Measurements from ENCODE around the gene C22orf39. TPM values are rescaled to one million over a fixed set of nuclear protein-coding genes. Genes with fewer than 3 reads are reported as not detected.

C22orf39 gene
- total RNA-seq, 2 experiments from 2014 or later, result 52.1 to 64.8 TPM

DNA sequence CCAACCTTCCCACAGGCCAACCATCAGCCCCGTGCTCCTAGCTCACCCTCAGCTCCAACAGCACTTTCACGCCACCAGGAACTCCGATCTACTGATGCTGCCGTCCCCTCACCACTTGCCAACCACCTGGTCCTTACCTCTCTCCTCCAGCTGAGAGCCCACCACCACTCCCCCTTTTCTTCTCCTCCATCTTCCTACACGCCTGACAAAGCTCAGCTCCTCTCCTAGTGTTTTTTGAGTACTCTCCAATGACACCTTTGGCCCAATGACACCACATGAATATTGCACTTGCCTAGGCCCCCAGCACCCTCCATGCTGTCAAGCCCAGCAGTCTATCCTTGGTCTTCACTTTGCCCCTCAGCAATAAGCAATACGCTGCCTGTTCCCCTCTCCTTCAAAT is 46.6 kb downstream of the C22orf39 start:
- H3K9me3 ChIP-seq (ENCODE audit: low read length), result no peaks in the 10 kb centered on the region
- H3K79me2 ChIP-seq (ENCODE audit: insufficient read depth, low read depth, low read length), result no peaks in the 10 kb centered on the region
- peaks cover 8% of the 10 kb centered on the region for H3K4me1 ChIP-seq (ENCODE audit: insufficient read depth, low read length, poor library complexity, severe bottlenecking)
- H4K20me1 ChIP-seq (ENCODE audit: insufficient read depth, low read length), result no peaks in the 10 kb centered on the region
- no peak overlapping the region for H2AFZ ChIP-seq (ENCODE audit: low read length)
- POLR2A ChIA-PET, result no interaction called here
- BruUV-seq (replicated peaks), result no TSS peak
- H3K27ac ChIP-seq (ENCODE audit: low read depth, low read length, poor library complexity, severe bottlenecking), result no peak overlapping the region
- DNase-seq (ENCODE audit: low spot score), result no peak
- no peak overlapping the region for H3K4me3 ChIP-seq (ENCODE audit: low read depth, low read length, poor library complexity, severe bottlenecking)
- intact Hi-C loops (cut with micrococcal nuclease; ENCODE audit: unreplicated experiment), result no loop called here
- TF ChIP-seq, protein P1, sequence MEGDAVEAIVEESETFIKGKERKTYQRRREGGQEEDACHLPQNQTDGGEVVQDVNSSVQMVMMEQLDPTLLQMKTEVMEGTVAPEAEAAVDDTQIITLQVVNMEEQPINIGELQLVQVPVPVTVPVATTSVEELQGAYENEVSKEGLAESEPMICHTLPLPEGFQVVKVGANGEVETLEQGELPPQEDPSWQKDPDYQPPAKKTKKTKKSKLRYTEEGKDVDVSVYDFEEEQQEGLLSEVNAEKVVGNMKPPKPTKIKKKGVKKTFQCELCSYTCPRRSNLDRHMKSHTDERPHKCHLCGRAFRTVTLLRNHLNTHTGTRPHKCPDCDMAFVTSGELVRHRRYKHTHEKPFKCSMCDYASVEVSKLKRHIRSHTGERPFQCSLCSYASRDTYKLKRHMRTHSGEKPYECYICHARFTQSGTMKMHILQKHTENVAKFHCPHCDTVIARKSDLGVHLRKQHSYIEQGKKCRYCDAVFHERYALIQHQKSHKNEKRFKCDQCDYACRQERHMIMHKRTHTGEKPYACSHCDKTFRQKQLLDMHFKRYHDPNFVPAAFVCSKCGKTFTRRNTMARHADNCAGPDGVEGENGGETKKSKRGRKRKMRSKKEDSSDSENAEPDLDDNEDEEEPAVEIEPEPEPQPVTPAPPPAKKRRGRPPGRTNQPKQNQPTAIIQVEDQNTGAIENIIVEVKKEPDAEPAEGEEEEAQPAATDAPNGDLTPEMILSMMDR (conservative IDR thresholded peaks at IDR 0.05; ENCODE audit: low read length), result no peak
- TF ChIP-seq EZH2phosphoT487 (IDR thresholded peaks at IDR 0.05; ENCODE audit: borderline replicate concordance, low read depth, low read length), result no peak
- peaks cover 88% of the 10 kb centered on the region for H3K36me3 ChIP-seq (ENCODE audit: insufficient read depth, low read length)
- no peaks in the 10 kb centered on the region for H3K9me2 ChIP-seq (ENCODE audit: insufficient read depth, low read length)
- no peak overlapping the region for H3K4me2 ChIP-seq (ENCODE audit: low read length)
- CTCF ChIA-PET (ENCODE audit: unreplicated experiment), result no interaction called here

DNA sequence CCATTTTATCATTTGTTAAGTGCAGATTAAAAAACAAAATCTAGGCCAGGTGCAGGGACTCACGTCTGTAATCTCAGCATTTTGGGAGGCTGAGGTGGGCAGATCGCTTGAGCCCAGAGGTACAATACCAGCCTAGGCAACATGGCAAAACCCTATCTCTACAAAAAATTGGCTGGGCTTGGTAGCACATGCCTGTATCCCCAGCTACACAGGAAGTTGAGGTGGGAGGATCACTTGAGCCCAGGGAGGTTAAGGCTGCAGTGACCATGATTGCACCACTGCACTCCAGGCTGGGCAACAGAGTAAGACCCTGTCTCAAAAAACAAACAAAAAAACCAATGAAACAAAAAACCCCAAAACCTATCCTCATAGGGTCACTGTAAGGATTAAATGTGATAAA is 48.9 kb downstream of the C22orf39 start:
- Histone ChIP-seq H3K4me3 (ENCODE audit: low read depth, low read length, poor library complexity, severe bottlenecking) (no peak overlapping the region), H3K4me2 (ENCODE audit: low read length) (no peak overlapping the region), H3K9me3 (ENCODE audit: low read length) (no peaks in the 10 kb centered on the region), H4K20me1 (ENCODE audit: insufficient read depth, low read length) (no peaks in the 10 kb centered on the region), H2AFZ (ENCODE audit: low read length) (no peak overlapping the region), H3K4me1 (ENCODE audit: insufficient read depth, low read length, poor library complexity, severe bottlenecking) (no peaks in the 10 kb centered on the region), H3K79me2 (ENCODE audit: insufficient read depth, low read depth, low read length) (no peaks in the 10 kb centered on the region), H3K9me2 (ENCODE audit: insufficient read depth, low read length) (no peaks in the 10 kb centered on the region), H3K27ac (ENCODE audit: low read depth, low read length, poor library complexity, severe bottlenecking) (no peak overlapping the region), H3K36me3 (ENCODE audit: insufficient read depth, low read length) (peaks cover 91% of the 10 kb centered on the region)
- intact Hi-C loops (cut with micrococcal nuclease; ENCODE audit: unreplicated experiment), result no loop called here
- no TSS peak for BruUV-seq (replicated peaks)
- no peak for DNase-seq (ENCODE audit: low spot score)
- TF ChIP-seq, protein P1 (conservative IDR thresholded peaks at IDR 0.05; ENCODE audit: low read length), result no peak
- no peak for TF ChIP-seq EZH2phosphoT487 (IDR thresholded peaks at IDR 0.05; ENCODE audit: borderline replicate concordance, low read depth, low read length)
- ChIA-PET CTCF (ENCODE audit: unreplicated experiment) (no interaction called here), POLR2A (no interaction called here)

DNA sequence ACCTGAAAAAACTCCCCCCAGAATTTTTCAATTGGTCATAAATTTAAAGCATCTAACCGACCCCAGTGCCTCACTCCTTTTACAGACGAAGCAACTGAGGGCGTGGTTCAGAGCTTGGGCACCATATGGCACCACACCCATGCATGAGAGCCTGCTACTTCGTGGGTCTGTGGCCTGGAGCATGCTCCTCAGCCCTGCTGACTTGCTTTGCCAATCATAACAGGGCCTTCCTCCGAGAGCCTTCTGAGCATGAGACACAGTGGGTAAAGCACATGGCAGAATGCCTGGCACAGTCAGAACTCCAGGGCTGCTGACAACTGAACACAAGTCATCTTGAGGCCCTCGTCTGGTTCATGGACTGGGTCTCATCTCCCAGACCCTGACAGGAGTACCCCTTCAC is 49.3 kb downstream of the C22orf39 start:
- Histone ChIP-seq H3K4me3 (ENCODE audit: low read depth, low read length, poor library complexity, severe bottlenecking) (no peak overlapping the region), H3K27ac (ENCODE audit: low read depth, low read length, poor library complexity, severe bottlenecking) (no peak overlapping the region), H3K36me3 (ENCODE audit: insufficient read depth, low read length) (peaks cover 94% of the 10 kb centered on the region), H3K9me2 (ENCODE audit: insufficient read depth, low read length) (no peaks in the 10 kb centered on the region), H3K9me3 (ENCODE audit: low read length) (no peaks in the 10 kb centered on the region), H3K4me1 (ENCODE audit: insufficient read depth, low read length, poor library complexity, severe bottlenecking) (no peaks in the 10 kb centered on the region), H3K79me2 (ENCODE audit: insufficient read depth, low read depth, low read length) (no peaks in the 10 kb centered on the region), H2AFZ (ENCODE audit: low read length) (no peak overlapping the region), H3K4me2 (ENCODE audit: low read length) (no peak overlapping the region), H4K20me1 (ENCODE audit: insufficient read depth, low read length) (no peaks in the 10 kb centered on the region)
- no peak for TF ChIP-seq EZH2phosphoT487 (IDR thresholded peaks at IDR 0.05; ENCODE audit: borderline replicate concordance, low read depth, low read length)
- TF ChIP-seq, protein P1 (conservative IDR thresholded peaks at IDR 0.05; ENCODE audit: low read length), result no peak
- BruUV-seq (replicated peaks), result no TSS peak
- POLR2A ChIA-PET, result no interaction called here
- CTCF ChIA-PET (ENCODE audit: unreplicated experiment), result no interaction called here
- DNase-seq (ENCODE audit: low spot score), result no peak
- intact Hi-C loops (cut with micrococcal nuclease; ENCODE audit: unreplicated experiment), result no loop called here

All from OCI-LY7 (cell line).